IMR-90 (cell line): Measurements from ENCODE around the gene CNNM1. TPM values are rescaled to one million over a fixed set of nuclear protein-coding genes. Genes with fewer than 3 reads are reported as not detected.

Experiments
- ATAC-seq: fragments of 200-7000 bp; cut with Tn5 transposase; 2 replicates; pipeline ENCODE4 v1.9.1; 2020; ENCODE audit warnings: low read depth, mild to moderate bottlenecking, moderate library complexity
- BruUV-seq: library from RNA; stranded (reverse); fragments of 400-500 nt; replicated peaks from 2 replicates; lab custom pipeline; 2021; lab: Mats Ljungman, UMichigan
- CTCF ChIA-PET: fragments of 300-600 bp; formaldehyde crosslinking; extraction: SDS; loops from one replicate; lab custom pipeline; 2021; ENCODE audit warnings: antibody characterized with exemption; lab: Yijun Ruan, JAX
- POLR2A ChIA-PET: fragments of 300-600 bp; sonication (Branson Sonifier 250); formaldehyde crosslinking; loops from one replicate; lab custom pipeline; 2022; ENCODE audit warnings: antibody characterized with exemption; ENCODE audit not compliant: unreplicated experiment; lab: Charles Lee
- DNase-seq: peaks from one replicate; pipeline ENCODE4 v3.0.0; 2013
- H2AFZ ChIP-seq: replicated peaks from 2 replicates; pipeline ENCODE3; 2013; ENCODE audit warnings: low read length, mild to moderate bottlenecking; ENCODE audit not compliant: poor library complexity
- H2AK5ac ChIP-seq: 2 replicates; pipeline ENCODE4 v1.6.1; 2013; ENCODE audit warnings: low read depth, low read length, inconsistent platforms
- H2AK9ac ChIP-seq: replicated peaks from 2 replicates; pipeline ENCODE3; 2013; ENCODE audit warnings: mild to moderate bottlenecking, low read depth, low read length, moderate library complexity; ENCODE audit not compliant: poor library complexity
- H2BK120ac ChIP-seq: 2 replicates; pipeline ENCODE4 v1.6.1; 2013; ENCODE audit warnings: low read depth, low read length, inconsistent platforms
- H2BK15ac ChIP-seq: 3 replicates; pipeline ENCODE4 v1.6.1; 2013; ENCODE audit warnings: low read depth, low read length, inconsistent platforms
- H2BK20ac ChIP-seq: 2 replicates; pipeline ENCODE4 v1.6.1; 2013; ENCODE audit warnings: low read depth, mild to moderate bottlenecking, inconsistent platforms, low read length, moderate library complexity
- H2BK5ac ChIP-seq: 2 replicates; pipeline ENCODE4 v1.6.1; 2013; ENCODE audit warnings: mild to moderate bottlenecking, low read depth, low read length, inconsistent platforms; ENCODE audit not compliant: poor library complexity, severe bottlenecking
- H3K14ac ChIP-seq: replicated peaks from 2 replicates; pipeline ENCODE4 v1.6.1; 2013; ENCODE audit warnings: low read depth, low read length, inconsistent platforms
- H3K18ac ChIP-seq: 2 replicates; pipeline ENCODE4 v1.6.1; 2013; ENCODE audit warnings: low read depth, low read length, control low read depth
- H3K23ac ChIP-seq: 2 replicates; pipeline ENCODE4 v1.6.1; 2013; ENCODE audit warnings: low read depth, low read length, inconsistent platforms
- H3K27ac ChIP-seq: 2 replicates; pipeline ENCODE4 v1.5.1; 2013; ENCODE audit warnings: mild to moderate bottlenecking, control low read depth, low read length; ENCODE audit not compliant: insufficient read depth
- H3K27me3 ChIP-seq: 2 replicates; pipeline ENCODE4 v1.6.1; 2013; ENCODE audit warnings: low read length; ENCODE audit not compliant: control insufficient read depth, insufficient read depth
- H3K36me3 ChIP-seq: 2 replicates; pipeline ENCODE4 v1.6.1; 2013; ENCODE audit warnings: low read length, mixed read lengths; ENCODE audit not compliant: control insufficient read depth, insufficient read depth
- H3K4ac ChIP-seq: 2 replicates; pipeline ENCODE4 v1.6.1; 2013; ENCODE audit warnings: low read depth, low read length, inconsistent platforms
- H3K4me1 ChIP-seq: 2 replicates; pipeline ENCODE4 v1.6.1; 2013; ENCODE audit warnings: low read length, mixed read lengths; ENCODE audit not compliant: control insufficient read depth, insufficient read depth
- H3K4me2 ChIP-seq: 2 replicates; pipeline ENCODE4 v1.6.1; 2013; ENCODE audit warnings: low read depth, mild to moderate bottlenecking, control low read depth, low read length, moderate library complexity
- H3K4me3 ChIP-seq: 2 replicates; pipeline ENCODE4 v1.5.1; 2013; ENCODE audit warnings: low read depth, mild to moderate bottlenecking, control low read depth, low read length, moderate library complexity; ENCODE audit not compliant: insufficient read depth
- H3K56ac ChIP-seq: 2 replicates; pipeline ENCODE4 v1.6.1; 2013; ENCODE audit warnings: low read length, inconsistent platforms; ENCODE audit not compliant: insufficient read depth; ENCODE audit errors: extremely low read depth
- H3K79me1 ChIP-seq, 2 experiments: 2 replicates each; pipeline ENCODE4 v1.6.1; 2013; ENCODE audit warnings: low read length in 2 of 2, inconsistent platforms in 1 of 2, low read depth in 1 of 2
- H3K9ac ChIP-seq: 2 replicates; pipeline ENCODE4 v1.6.1; 2013; ENCODE audit warnings: low read depth, low read length, control low read depth
- H3K9me1 ChIP-seq: 2 replicates; pipeline ENCODE4 v1.6.1; 2013; ENCODE audit warnings: low read length, inconsistent platforms; ENCODE audit not compliant: insufficient read depth
- H3K9me3 ChIP-seq: 2 replicates; pipeline ENCODE4 v1.6.1; 2013; ENCODE audit warnings: low read length; ENCODE audit not compliant: control insufficient read depth, insufficient read depth
- H4K20me1 ChIP-seq: 2 replicates; pipeline ENCODE4 v1.6.1; 2013; ENCODE audit warnings: low read length, inconsistent platforms; ENCODE audit not compliant: insufficient read depth
- H4K5ac ChIP-seq: 2 replicates; pipeline ENCODE4 v1.6.1; 2013; ENCODE audit warnings: mild to moderate bottlenecking, low read depth, low read length, control low read depth
- H4K8ac ChIP-seq, 2 experiments: 2 replicates each; pipeline ENCODE4 v1.6.1; 2013; ENCODE audit warnings: low read depth in 2 of 2, low read length in 2 of 2, control low read depth in 1 of 2, inconsistent platforms in 1 of 2
- H4K91ac ChIP-seq: 2 replicates; pipeline ENCODE4 v1.6.1; 2013; ENCODE audit warnings: low read depth, low read length, inconsistent platforms; ENCODE audit not compliant: insufficient read depth
- BHLHE40 ChIP-seq: fragments of 150-350 bp; IDR thresholded peaks from 2 replicates; pipeline ENCODE4 v1.6.1; 2016; ENCODE audit warnings: mild to moderate bottlenecking, low read depth, low read length
- CEBPB ChIP-seq: IDR thresholded peaks from 2 replicates; pipeline ENCODE4 v1.6.1; 2012; ENCODE audit warnings: low read depth, low read length, improper control_type of control experiment
- CHD1 ChIP-seq: IDR thresholded peaks from 2 replicates; pipeline ENCODE4 v1.6.1; 2012; ENCODE audit warnings: low read depth, low read length, improper control_type of control experiment
- CTCF ChIP-seq: conservative IDR thresholded peaks from 2 replicates; pipeline ENCODE4 v1.5.1; 2012; ENCODE audit warnings: mild to moderate bottlenecking, low read depth, low read length, improper control_type of control experiment
- ELK1 ChIP-seq: fragments of 150-350 bp; IDR thresholded peaks from 2 replicates; pipeline ENCODE4 v1.6.1; 2016; ENCODE audit warnings: low read depth, mild to moderate bottlenecking, low read length, moderate library complexity, borderline replicate concordance
- FOS ChIP-seq: fragments of 150-350 bp; IDR thresholded peaks from 2 replicates; pipeline ENCODE4 v1.6.1; 2016; ENCODE audit warnings: low read depth, low read length
- MAFK ChIP-seq: IDR thresholded peaks from 2 replicates; pipeline ENCODE4 v1.6.1; 2012; ENCODE audit warnings: low read depth, low read length, improper control_type of control experiment
- MXI1 ChIP-seq: IDR thresholded peaks from 2 replicates; pipeline ENCODE4 v1.6.1; 2012; ENCODE audit warnings: low read depth, mild to moderate bottlenecking, low read length, moderate library complexity, borderline replicate concordance
- NFE2L2 ChIP-seq: fragments of 150-350 bp; IDR thresholded peaks from 2 replicates; pipeline ENCODE4 v1.6.1; 2016; ENCODE audit warnings: low read depth, mild to moderate bottlenecking, low read length
- POLR2A ChIP-seq: IDR thresholded peaks from 2 replicates; pipeline ENCODE4 v1.6.1; 2012; ENCODE audit warnings: mild to moderate bottlenecking, low read depth, low read length
- RAD21 ChIP-seq: IDR thresholded peaks from 2 replicates; pipeline ENCODE4 v1.6.1; 2012; ENCODE audit warnings: low read length, improper control_type of control experiment
- RCOR1 ChIP-seq: IDR thresholded peaks from 2 replicates; pipeline ENCODE4 v1.6.1; 2012; ENCODE audit warnings: mild to moderate bottlenecking, low read length, improper control_type of control experiment; ENCODE audit not compliant: insufficient replicate concordance
- RFX5 ChIP-seq: IDR thresholded peaks from 2 replicates; pipeline ENCODE4 v1.8.0; 2012; ENCODE audit warnings: low read depth, mild to moderate bottlenecking, low read length, moderate library complexity
- SMC3 ChIP-seq: fragments of 150-350 bp; IDR thresholded peaks from 2 replicates; pipeline ENCODE4 v1.6.1; 2016; ENCODE audit warnings: low read depth, mild to moderate bottlenecking, antibody characterized with exemption, low read length, moderate library complexity
- USF2 ChIP-seq: fragments of 150-350 bp; IDR thresholded peaks from 2 replicates; pipeline ENCODE4 v1.6.1; 2017; ENCODE audit warnings: mild to moderate bottlenecking, antibody characterized with exemption, low read length, low read depth
- WGBS, 2 experiments: methylation state at CpG; one replicate each; pipeline versions ENCODE4 v1.1.5 to v1.1.7; 2013; ENCODE audit warnings: missing lambda C conversion rate in 2 of 2; ENCODE audit not compliant: insufficient read length in 1 of 2; ENCODE audit errors: extremely low coverage in 2 of 2; 5-methylcytosine and 5-hydroxymethylcytosine counted together
- dilution Hi-C: fragments of 300-500 bp; cut with HindIII; formaldehyde crosslinking; loops from one replicate; pipeline ENCODE4 v1.14.3; 2018; ENCODE audit warnings: low sequenced_read_pairs; ENCODE audit not compliant: unreplicated experiment
- in situ Hi-C: fragments of 300-500 bp; cut with MboI; formaldehyde crosslinking; loops from 3 replicates; pipeline ENCODE4 v1.14.3; 2019; ENCODE audit warnings: low sequenced_read_pairs, inconsistent platforms, mixed read lengths
- intact Hi-C: fragments of 100-400 bp; cut with micrococcal nuclease; formaldehyde crosslinking; loops from 2 replicates; pipeline ENCODE4 v1.10.0; 2022
- polyA plus RNA-seq, 3 experiments: library from polyadenylated mRNA; depleted of rRNA; stranded (reverse); fragments of >200 nt; gene quantifications; 2 replicates each; pipeline ENCODE4 v1.2.3, GENCODE V29; 2012; ENCODE audit warnings: low replicate concordance in 1 of 3
- total RNA-seq: library from RNA; depleted of rRNA; stranded (reverse); fragments of >200 nt; gene quantifications from 2 replicates; pipeline ENCODE4 v1.2.3, GENCODE V29; 2012

CNNM1 gene
- total and polyA plus RNA-seq, 2 of the 4 experiments (the other 2 are of a cell fraction) = 0.18 to 0.39 TPM

- BruUV-seq = no TSS peak
- Histone ChIP-seq H4K8ac (no peak overlapping the region), H2BK5ac (no peak overlapping the region), H2AFZ (no peak overlapping the region), H3K9ac (no peak overlapping the region), H2AK9ac (no peak overlapping the region), H3K79me1 (no peaks in the 10 kb centered on the region), H3K27ac (no peak overlapping the region), H3K18ac (no peak overlapping the region), H3K36me3 (no peaks in the 10 kb centered on the region), H3K4me3 (no peak overlapping the region), H4K5ac (no peak overlapping the region), H3K9me1 (no peaks in the 10 kb centered on the region), H2BK15ac (no peak overlapping the region), H3K4ac (no peak overlapping the region), H3K27me3 (no peaks in the 10 kb centered on the region), H2BK20ac (no peak overlapping the region), H3K56ac (no peak overlapping the region), H3K23ac (no peak overlapping the region), H3K4me1 (no peaks in the 10 kb centered on the region), H2AK5ac (no peak overlapping the region), H4K20me1 (no peaks in the 10 kb centered on the region), H3K4me2 (no peak overlapping the region), H2BK120ac (no peak overlapping the region), H3K9me3 (no peaks in the 10 kb centered on the region), H3K14ac (no peak overlapping the region), H4K91ac (no peak overlapping the region)
- 92% methylated on average over 13 of the region's 16 CpGs; no CpG with 5 or more reads in 1 of the 2 experiments for WGBS, 2 experiments
- no peak for DNase-seq
- dilution Hi-C loops = no loop called here
- ATAC-seq = no peak
- POLR2A ChIA-PET = no interaction called here
- intact Hi-C loops = no loop called here
- TF ChIP-seq RAD21 (no peak), BHLHE40 (no peak), POLR2A (no peak), USF2 (no peak), MAFK (no peak), FOS (no peak), RCOR1 (no peak), ELK1 (no peak), CEBPB (no peak), MXI1 (no peak), CTCF (no peak), RFX5 (no peak), CHD1 (no peak), NFE2L2 (no peak), SMC3 (no peak)
- CTCF ChIA-PET = no interaction called here
- in situ Hi-C loops = no loop called here
These were observed 13.3 kb upstream of the CNNM1 start for GRCh38 chr10:99315853-99316252.
